BLaER1 treated with 17β-estradiol and CSF1 and Interleukin-3, amounts not matched to agents 10 nM and 100 nM (cell line): ENCODE measurements around the gene TSKS.

Experiments
- H3K27ac ChIP-seq, 11 experiments: shearing (Covaris generic); formaldehyde crosslinking; 2 replicates each; pipeline ENCODE4 v1.8.1; 2022
- H3K27me3 ChIP-seq, 11 experiments: shearing (Covaris generic); formaldehyde crosslinking; 2 replicates each; pipeline ENCODE4 v1.8.1; 2022
- H3K36me3 ChIP-seq, 11 experiments: shearing (Covaris generic); formaldehyde crosslinking; 2 replicates each; pipeline ENCODE4 v1.8.1; 2022
- H3K4me1 ChIP-seq, 10 experiments: shearing (Covaris generic); formaldehyde crosslinking; 2 replicates each; pipeline ENCODE4 v1.8.1; 2022
- H3K4me2 ChIP-seq, 11 experiments: shearing (Covaris generic); formaldehyde crosslinking; 2 replicates each; pipeline ENCODE4 v1.8.1; 2022
- H3K4me3 ChIP-seq, 10 experiments: shearing (Covaris generic); formaldehyde crosslinking; 2 replicates each; pipeline ENCODE4 v1.8.1; 2022
- H3K9ac ChIP-seq, 11 experiments: shearing (Covaris generic); formaldehyde crosslinking; 2 replicates each; pipeline ENCODE4 v1.8.1; 2022
- H3K9me3 ChIP-seq, 11 experiments: shearing (Covaris generic); formaldehyde crosslinking; replicated peaks in 1 of 11; 2 replicates each; pipeline ENCODE4 v1.8.1; 2022
- H4K20me1 ChIP-seq, 11 experiments: shearing (Covaris generic); formaldehyde crosslinking; 2 replicates each; pipeline ENCODE4 v1.8.1; 2022
- Cebpa-rat ChIP-seq, 11 experiments: shearing (Covaris generic); IDR thresholded peaks; 2 replicates each; pipeline ENCODE4 v1.8.1; 2022

TSKS gene

GRCh38 chr19:49807058-49807903 is 44.2 kb upstream of the TSKS start:
- Histone ChIP-seq H3K9me3 (no peaks in the 10 kb centered on the region), H3K27me3 (no peaks in the 10 kb centered on the region), H3K27ac (peak overlapping the region in 6 of 11 experiments; percentile 7 to 41 (median 16); a peak in 6 of 22 replicates), H3K4me1 (peaks cover 22 to 36% (median 30%) of the 10 kb centered on the region in 10 experiments), H3K9ac (peak overlapping the region in 3 of 11 experiments; percentile 11 to 25 (median 20); a peak in 2 of 22 replicates), H3K36me3 (peaks cover 33 to 49% (median 38%) of the 10 kb centered on the region in 11 experiments), H3K4me3 (no peak overlapping the region), H3K4me2 (peak overlapping the region; percentile 6 to 79 (median 58); a peak in 19 of 22 replicates), H4K20me1 (peaks cover 0 to 17% (median 0%) of the 10 kb centered on the region in 11 experiments; a peak in 2 of 22 replicates)
- TF ChIP-seq Cebpa-rat (IDR thresholded peaks at IDR 0.05) = no peak

- Histone ChIP-seq H3K4me2 (0 out of 22 replicates have a peak overlapping the region, but pooled peaks of 1 of the 11 experiments have one; percentile 16), H3K4me3 (no peak overlapping the region), H3K4me1 (peaks cover 20 to 43% (median 34%) of the 10 kb centered on the region in 10 experiments), H3K9ac (no peak overlapping the region; a peak in 1 of 22 replicates), H3K27me3 (no peaks in the 10 kb centered on the region), H3K36me3 (peaks cover 35 to 54% (median 41%) of the 10 kb centered on the region in 11 experiments), H4K20me1 (peaks cover 0 to 17% (median 0%) of the 10 kb centered on the region in 11 experiments; a peak in 2 of 22 replicates), H3K27ac (no peak overlapping the region), H3K9me3 (no peaks in the 10 kb centered on the region)
- TF ChIP-seq Cebpa-rat (IDR thresholded peaks at IDR 0.05) = no peak
Measured at GRCh38 chr19:49806620-49806959, 43.5 kb upstream of the TSKS start.

DNA sequence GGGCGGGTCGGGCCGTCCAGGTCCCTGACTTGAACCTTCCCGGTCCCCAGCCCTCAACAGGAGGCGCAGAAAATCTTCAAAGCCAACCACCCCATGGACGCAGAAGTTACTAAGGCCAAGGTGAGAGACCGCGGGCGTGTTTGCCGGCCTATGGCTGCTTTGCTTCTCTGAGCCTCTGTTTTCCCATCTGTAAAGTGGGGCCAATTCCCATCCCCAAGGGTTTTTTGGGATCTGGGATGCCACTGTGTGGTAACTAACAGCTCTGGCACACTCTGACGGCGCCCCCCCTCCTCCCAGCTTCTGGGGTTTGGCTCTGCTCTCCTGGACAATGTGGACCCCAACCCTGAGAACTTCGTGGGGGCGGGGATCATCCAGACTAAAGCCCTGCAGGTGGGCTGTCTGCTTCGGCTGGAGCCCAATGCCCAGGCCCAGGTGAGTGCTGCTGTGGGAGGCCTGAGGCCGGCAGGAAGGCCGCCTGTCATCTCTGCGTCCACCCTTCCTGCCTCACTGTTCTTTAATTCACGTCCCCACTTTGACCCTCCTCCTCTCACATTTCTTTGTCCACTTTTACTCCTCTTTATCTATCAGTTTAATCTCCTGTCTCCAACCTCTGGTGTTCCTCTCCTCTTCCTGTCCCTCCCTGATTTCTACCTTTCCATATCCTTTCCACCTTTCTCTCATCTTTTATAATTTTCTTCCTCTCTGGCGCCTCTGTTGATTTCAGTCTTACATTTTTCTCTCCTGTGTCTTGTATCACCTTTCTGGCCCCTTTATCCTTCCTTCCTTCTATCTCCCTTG is 42.9 kb upstream of the TSKS start:
- peaks cover 37 to 58% (median 42%) of the 10 kb centered on the region in 11 experiments for H3K36me3 ChIP-seq
- H3K4me3 ChIP-seq = no peak overlapping the region
- H3K4me2 ChIP-seq = no peak overlapping the region
- H3K9me3 ChIP-seq = no peaks in the 10 kb centered on the region
- TF ChIP-seq Cebpa-rat (IDR thresholded peaks at IDR 0.05) = no peak
- 0 out of 22 replicates have a peak overlapping the region, but pooled peaks of 1 of the 11 experiments have one; percentile 19 for H3K9ac ChIP-seq
- no peak overlapping the region for H3K27ac ChIP-seq
- peaks cover 20 to 38% (median 34%) of the 10 kb centered on the region in 10 experiments for H3K4me1 ChIP-seq
- H4K20me1 ChIP-seq = peaks cover 0 to 21% (median 0%) of the 10 kb centered on the region in 11 experiments; a peak in 2 of 22 replicates
- no peaks in the 10 kb centered on the region for H3K27me3 ChIP-seq

GRCh38 chr19:49803529-49803856 is 40.4 kb upstream of the TSKS start:
- no peaks in the 10 kb centered on the region for H3K27me3 ChIP-seq
- no peak overlapping the region for H3K9ac ChIP-seq
- H3K36me3 ChIP-seq = peaks cover 62 to 83% (median 68%) of the 10 kb centered on the region in 11 experiments
- H3K4me2 ChIP-seq = no peak overlapping the region
- H3K4me1 ChIP-seq = peaks cover 16 to 30% (median 25%) of the 10 kb centered on the region in 10 experiments
- H4K20me1 ChIP-seq = peaks cover 0 to 45% (median 0%) of the 10 kb centered on the region in 11 experiments; a peak in 4 of 22 replicates
- no peak overlapping the region for H3K27ac ChIP-seq
- H3K9me3 ChIP-seq = no peaks in the 10 kb centered on the region
- TF ChIP-seq Cebpa-rat (IDR thresholded peaks at IDR 0.05) = no peak
- no peak overlapping the region for H3K4me3 ChIP-seq

GRCh38 chr19:49802836-49803528 is 39.9 kb upstream of the TSKS start:
- Histone ChIP-seq H3K9me3 (no peaks in the 10 kb centered on the region), H3K4me3 (no peak overlapping the region), H3K27me3 (no peaks in the 10 kb centered on the region), H3K27ac (peak overlapping the region in 2 of 11 experiments; percentile 13 to 32; a peak in 2 of 22 replicates), H3K36me3 (peaks cover 65 to 88% (median 71%) of the 10 kb centered on the region in 11 experiments), H3K9ac (peak overlapping the region in 4 of 11 experiments; percentile 3 to 49 (median 31); a peak in 4 of 22 replicates), H3K4me1 (peaks cover 11 to 25% (median 22%) of the 10 kb centered on the region in 10 experiments), H4K20me1 (peaks cover 0 to 48% (median 0%) of the 10 kb centered on the region in 11 experiments; a peak in 4 of 22 replicates), H3K4me2 (peak overlapping the region in 9 of 11 experiments; percentile 18 to 62 (median 45); a peak in 13 of 22 replicates)
- no peak for TF ChIP-seq Cebpa-rat (IDR thresholded peaks at IDR 0.05)

- Histone ChIP-seq H3K36me3 (peaks cover 71 to 92% (median 78%) of the 10 kb centered on the region in 11 experiments), H3K27ac (peak overlapping the region in 4 of 11 experiments; percentile 13 to 48 (median 28); a peak in 5 of 22 replicates), H3K4me1 (peaks cover 2 to 16% (median 13%) of the 10 kb centered on the region in 10 experiments), H3K4me3 (no peak overlapping the region), H3K27me3 (no peaks in the 10 kb centered on the region), H3K4me2 (peak overlapping the region in 9 of 11 experiments; percentile 18 to 62 (median 45); a peak in 15 of 22 replicates), H3K9ac (peak overlapping the region in 6 of 11 experiments; percentile 3 to 49 (median 16); a peak in 6 of 22 replicates), H4K20me1 (peaks cover 0 to 42% (median 0%) of the 10 kb centered on the region in 11 experiments; a peak in 4 of 22 replicates), H3K9me3 (no peaks in the 10 kb centered on the region)
- no peak for TF ChIP-seq Cebpa-rat (IDR thresholded peaks at IDR 0.05)
Measured at GRCh38 chr19:49801966-49802661, 39.0 kb upstream of the TSKS start.

- Histone ChIP-seq H3K36me3 (peaks cover 75 to 97% (median 82%) of the 10 kb centered on the region in 11 experiments), H3K4me2 (peak overlapping the region in 3 of 11 experiments; percentile 18 to 62 (median 45); a peak in 2 of 22 replicates), H3K9ac (no peak overlapping the region; a peak in 2 of 22 replicates), H3K4me1 (peaks cover 0 to 14% (median 12%) of the 10 kb centered on the region in 10 experiments; a peak in 15 of 20 replicates), H3K4me3 (no peak overlapping the region), H3K27ac (no peak overlapping the region), H4K20me1 (peaks cover 0 to 44% (median 0%) of the 10 kb centered on the region in 11 experiments; a peak in 6 of 22 replicates), H3K9me3 (no peaks in the 10 kb centered on the region), H3K27me3 (no peaks in the 10 kb centered on the region)
- no peak for TF ChIP-seq Cebpa-rat (IDR thresholded peaks at IDR 0.05)
Measured at GRCh38 chr19:49801401-49801888, 38.3 kb upstream of the TSKS start.
